GM19023 (cell line): ENCODE data around the gene KCNH8.

ENCODE experiments used
- ATAC-seq: cut with Tn5 transposase; IDR thresholded peaks from one replicate; pipeline ENCODE4 v1.9.1; 2021; ENCODE audit warnings: mild to moderate bottlenecking, moderate library complexity; ENCODE audit not compliant: unreplicated experiment

Gene KCNH8

DNA sequence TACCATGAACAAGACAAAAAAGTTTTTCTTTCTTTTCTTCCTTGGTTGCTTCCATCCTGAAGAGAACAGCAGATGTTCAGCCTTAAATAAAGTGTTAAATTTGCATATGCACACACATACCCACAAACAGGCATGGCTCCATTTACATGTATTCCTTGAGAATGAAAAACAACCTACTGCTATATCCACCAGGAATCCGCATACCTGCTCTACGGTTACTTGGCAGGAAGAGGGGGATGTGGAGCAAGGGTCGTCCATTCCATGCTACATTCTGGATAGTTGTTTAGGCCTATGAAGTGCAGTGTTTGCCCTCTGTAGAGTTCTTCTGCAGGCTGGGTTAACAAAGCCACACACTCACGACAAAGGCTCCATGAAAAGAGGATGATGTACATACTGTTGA, 322.8 kb downstream of the KCNH8 start:
- no peak for ATAC-seq

DNA sequence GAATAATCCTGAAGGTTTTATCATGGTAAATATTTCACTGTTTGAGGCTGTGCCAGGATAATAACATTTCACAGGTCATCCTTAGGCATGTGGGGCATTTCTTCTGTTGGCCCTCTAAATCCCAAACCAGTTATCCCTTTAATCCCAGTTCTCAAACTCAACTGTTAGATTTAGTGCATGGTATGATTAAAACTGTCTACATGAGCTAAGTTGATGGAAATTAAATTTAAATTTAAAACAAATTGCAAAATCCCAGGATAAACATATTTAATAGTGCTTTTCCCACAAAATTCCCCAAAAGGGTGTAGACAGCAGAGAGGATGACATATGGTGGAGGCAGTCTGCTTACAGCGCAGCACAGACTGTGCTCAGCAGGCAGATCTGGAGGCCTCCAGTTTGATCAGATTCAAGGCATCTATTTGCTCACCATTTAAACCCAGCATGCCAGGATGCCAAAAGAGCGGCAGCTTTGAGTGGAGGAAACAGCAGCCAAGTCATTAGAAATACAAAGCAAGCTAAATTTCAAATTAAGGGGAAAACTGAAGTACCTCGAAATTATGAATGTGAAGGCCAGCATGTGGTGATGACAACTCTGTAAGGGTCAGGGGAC, 325.8 kb downstream of the KCNH8 start:
- ATAC-seq: no peak

DNA sequence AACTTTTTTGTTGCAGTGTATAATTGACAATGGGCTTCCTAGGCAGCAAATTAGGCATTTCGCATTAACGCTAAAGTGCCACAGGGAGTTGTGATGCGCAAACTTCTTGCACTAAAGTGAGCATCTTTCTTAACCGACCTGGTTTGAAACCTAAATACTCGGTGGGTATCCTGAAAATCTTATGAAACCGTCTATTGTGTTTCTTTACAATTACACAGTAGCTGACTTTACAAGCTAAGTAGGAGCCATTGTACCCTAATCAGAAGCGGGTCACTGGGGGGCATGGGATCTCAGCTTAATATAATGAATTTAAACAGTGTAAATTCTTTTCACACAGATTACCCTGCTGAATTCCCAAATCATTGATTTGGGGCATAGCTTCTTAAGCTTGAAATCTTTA, 328.0 kb downstream of the KCNH8 start:
- ATAC-seq: no peak

DNA sequence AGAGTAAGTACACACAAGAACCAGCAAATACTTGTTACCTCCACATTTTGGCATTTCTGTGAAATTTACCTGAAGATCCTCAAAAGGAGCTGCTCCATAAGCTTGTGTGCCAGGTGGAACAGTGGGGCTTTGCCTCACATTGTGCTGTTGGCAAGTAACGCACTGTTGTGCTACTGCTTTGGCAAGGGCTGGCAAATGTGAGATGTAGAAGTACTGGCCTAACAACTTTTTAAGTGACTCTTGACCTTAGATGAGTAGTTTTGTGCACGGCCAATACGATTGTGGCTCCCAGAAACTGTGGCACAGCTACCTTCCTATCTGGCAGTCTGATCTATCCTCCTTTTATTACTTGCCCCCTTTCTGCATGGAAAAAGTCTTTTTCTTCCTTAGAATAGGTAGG, 337.0 kb downstream of the KCNH8 start:
- no peak for ATAC-seq

DNA sequence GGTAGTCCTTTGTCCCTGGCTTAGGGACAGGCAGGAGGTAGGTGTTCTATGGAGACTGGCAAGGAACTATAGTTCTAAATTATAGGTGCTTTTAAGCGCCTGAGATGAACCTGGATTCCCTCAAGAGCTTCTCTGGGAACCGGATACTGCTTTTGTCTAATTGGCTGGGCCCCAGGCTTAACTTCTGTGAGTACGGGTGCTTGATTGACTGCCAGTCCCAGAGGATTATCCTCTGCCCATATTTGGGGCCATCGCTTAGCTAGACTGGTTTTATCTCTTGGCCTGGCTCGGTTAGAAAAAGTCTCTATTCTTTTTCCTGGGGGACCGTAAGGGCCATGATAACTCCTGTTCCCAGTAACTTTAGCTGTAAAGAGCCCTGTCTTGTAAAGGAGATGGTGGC, 339.1 kb downstream of the KCNH8 start:
- ATAC-seq: no peak

DNA sequence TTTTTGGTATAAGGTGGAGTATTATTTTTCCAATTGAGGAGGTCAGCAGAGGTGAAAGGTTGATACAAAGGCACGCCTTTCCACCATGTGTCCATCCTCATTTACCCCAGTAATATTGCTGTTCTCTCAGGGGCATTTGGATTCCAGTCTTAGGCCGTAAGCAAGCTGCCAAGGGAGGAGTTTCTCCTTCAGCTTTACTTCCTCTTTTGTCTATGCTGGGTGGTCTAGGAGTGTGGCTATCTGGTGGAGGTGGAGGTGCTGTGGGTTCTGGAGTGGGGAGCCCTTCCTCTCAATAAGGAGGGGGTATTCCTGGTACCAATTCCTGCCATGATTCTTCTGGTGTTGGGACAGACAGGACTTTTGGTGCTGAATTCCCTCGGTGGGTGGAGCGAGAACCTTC, 340.6 kb downstream of the KCNH8 start:
- no peak for ATAC-seq

DNA sequence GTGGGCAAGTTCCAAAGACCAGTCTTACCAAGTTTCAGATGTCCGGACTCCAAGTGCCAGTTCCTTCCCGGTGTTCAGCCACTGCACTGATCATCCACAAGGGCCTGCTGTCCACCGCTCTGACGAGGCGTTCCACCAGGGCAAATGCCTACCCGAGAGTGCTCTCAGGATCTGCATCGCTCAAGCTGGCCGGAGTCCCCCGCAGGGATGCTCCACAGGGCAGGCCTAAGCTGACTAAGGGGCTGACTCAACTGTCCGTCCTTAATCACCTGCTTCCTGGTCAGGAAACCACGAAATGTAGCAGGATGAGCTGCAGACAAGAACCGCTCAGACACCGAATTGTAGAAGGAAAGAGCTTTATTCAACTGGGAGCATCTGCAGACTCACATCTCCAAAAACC, 341.6 kb downstream of the KCNH8 start:
- no peak for ATAC-seq

DNA sequence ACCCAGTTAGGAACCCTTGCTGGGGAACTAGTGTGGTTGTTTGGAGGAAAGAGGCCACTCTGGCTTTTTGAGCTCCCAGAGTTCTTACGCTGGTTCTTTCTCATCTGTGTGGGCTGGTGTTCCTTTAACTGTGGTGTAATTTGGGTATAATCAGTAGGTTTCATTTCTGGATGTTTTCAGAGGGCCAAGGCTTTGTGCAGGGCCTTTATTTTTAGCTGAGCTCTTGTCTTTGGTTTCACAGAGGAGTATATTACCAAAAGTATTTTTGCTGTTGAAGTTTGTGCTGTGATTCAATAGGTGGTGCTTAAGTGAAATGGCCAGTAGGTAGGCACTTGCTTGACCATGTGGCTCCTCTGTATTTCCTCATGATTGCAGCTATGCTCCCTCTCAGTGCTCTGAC, 357.9 kb downstream of the KCNH8 start:
- no peak for ATAC-seq

DNA sequence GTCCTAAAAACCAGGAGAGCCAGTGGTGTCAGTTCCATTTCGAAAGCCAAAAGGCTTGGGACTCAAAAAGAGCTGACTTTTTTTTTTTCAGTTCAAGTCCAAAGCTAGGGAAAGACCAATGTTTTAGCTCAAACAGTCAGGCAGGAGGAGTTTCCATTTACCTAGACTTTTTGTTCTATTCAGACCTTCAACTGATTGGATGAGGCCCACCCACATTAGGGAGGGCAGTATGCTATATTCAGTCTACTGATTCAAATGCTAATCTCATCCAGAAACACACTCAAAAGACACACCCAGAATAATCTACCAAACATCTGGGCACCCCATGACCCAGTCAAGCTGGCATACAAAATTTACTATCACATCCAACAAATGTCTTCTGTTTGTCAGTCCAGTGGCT, 374.0 kb downstream of the KCNH8 start:
- no peak for ATAC-seq

DNA sequence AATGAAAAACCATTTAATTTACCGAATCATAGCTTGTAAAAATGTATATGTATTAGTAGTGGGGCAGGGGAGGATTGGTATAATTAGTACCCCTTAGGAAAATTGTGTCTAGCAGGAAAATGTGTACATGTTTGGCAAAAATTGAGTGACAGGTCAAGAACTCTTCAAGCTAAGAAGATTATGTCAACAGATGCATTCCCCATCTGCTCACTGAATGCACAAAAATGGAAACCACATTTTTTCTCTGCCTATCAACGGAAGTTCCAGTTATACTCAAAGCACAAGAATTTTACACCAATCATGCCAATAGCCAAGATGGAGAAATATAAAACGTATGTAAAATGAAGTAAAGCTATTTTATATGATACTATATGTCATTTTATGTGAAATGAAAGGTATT, 377.8 kb downstream of the KCNH8 start:
- ATAC-seq: no peak

DNA sequence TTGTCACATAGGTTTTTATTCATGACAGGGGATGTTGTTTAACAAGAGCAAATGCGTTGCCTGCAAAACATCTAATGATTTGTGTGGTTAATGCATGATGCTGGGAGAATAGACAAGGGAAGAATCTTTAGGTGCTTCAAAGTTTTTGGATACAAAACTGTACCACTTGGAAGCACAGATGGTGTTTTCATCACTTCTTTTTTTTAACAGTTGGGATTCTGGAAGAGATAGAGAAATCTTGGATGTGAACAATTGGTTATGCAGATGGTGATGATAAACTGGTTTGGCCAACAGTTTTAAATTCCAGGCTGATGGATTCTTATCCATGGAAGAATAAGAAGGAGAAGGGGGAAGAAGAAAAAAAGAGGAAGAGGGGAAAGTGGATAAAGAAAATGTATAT, 379.4 kb downstream of the KCNH8 start:
- no peak for ATAC-seq

DNA sequence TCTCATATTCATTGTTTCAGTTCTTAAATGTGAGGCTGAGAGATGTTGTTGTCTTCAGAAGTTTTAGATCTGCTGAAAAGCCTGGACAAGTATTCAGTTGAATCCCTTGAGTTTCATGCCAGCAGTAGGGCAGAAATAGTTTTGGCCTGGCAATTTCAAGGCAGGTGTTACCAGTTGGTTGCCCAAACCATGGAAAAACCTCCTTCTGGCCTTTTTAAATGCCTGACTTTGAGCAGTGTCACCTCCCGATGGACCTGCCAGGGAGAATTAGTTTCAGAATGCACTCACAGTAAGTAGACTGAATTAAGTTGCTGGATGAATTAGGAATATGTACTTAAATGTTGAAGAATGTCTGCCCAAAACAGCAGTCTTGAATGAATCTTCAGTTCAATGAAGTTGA, 383.1 kb downstream of the KCNH8 start:
- ATAC-seq: no peak

DNA sequence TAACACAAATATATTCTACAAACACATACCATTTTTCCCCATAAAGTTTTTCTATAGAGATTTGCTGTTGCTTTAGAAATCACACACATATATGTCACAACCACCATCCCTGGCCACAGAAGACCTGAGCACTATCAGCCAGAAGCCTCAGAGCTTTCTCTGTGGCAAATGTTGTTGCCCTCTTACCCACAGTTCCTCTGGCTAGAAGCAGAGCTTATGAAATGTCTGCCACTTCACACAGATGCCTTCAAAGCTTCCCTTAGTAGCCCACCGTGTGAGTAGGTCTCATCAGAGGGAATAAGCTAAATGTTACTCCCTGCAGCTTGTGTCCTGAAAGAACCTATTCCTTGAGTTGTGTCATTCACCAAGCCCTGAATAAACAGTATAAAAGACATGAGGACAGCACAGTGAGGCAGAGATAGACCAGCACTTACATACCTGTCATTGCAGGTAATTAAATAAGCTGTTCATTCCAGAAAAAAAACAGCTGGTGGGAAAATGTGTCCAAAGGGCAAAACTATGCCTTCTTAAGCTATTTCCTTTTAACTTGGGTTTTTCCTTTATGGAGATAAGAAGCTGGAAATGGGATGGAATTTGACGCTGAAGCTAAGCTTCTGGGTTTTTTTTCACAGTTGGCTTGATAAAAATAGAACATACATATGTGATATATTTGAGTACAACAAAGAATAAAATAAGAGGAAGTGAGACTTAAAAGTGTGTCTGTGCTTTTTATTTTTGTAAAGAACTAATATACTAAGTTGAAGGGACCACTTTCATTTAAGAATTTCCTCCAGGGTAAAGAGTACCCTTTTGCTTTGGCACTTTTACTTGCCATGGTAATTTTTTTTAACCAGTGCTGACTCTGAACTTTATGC, 391.4 kb downstream of the KCNH8 start:
- peak; percentile 49 for ATAC-seq

DNA sequence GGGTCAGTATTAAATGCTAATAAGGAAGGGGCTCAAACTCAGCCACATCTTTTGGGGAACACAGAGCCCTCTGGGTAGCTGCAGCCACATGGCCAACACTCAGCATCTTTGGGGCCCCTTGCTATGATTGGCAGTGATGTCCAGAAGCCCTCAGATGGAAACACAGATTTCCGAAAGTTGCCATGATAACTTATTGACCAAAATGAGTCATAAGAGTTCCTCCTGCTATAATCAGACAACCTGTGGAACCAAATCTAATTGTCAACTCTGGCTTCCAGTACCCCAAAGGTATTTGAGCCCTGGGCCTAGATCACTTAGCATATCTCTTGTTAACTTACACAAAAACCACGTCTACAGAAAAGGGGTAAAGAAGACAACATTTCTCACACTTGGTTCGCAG, 392.2 kb downstream of the KCNH8 start:
- ATAC-seq: peak; percentile 36

DNA sequence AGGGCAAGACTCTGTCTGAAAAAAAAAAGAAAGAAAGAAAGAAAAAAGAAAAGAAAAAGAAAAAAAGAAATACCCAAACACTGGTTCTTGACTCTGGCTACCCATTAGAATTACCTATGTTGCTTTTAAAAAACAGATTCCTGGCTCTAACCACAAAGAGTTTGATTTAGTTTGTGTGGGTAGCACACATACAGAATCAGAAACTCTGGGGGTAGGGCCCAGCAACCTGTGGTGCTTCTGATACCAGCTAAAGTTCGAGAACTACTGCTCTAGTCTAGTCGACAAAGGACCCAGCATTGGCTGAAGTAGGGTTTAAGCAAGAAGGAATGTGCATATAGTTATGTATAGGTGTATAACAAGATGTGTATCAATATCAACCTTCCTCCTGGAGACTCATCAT, 393.0 kb downstream of the KCNH8 start:
- ATAC-seq: no peak

DNA sequence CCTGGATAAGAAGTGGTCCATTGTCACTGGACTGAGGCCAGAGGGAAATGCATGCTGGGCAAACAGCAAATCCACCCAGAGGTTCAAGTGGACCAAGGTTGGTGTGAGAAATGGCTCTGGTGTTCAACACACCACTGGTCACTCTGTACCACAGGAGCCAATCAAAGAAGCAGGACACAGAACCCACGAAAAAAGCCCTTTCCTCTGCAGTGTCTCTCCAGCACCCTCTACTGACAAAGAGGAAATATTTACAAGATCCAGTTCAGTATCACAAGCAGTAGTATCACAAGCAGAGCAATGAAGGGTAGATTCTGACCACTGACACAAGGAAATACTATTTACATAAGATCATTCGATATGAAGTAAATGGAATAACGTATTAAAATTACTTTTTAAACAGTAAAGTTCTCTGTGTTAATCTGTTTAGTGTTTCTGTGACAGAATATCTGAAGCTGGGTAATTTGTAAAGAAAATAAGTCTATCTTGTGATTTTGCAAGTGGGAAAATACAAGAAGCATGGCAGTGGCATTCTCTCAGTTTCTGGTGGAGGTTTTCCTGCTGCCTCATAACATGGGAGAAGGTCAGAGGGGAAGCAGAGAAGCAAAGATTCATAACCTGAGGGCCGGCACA, 395.0 kb downstream of the KCNH8 start:
- peak; percentile 52 for ATAC-seq

DNA sequence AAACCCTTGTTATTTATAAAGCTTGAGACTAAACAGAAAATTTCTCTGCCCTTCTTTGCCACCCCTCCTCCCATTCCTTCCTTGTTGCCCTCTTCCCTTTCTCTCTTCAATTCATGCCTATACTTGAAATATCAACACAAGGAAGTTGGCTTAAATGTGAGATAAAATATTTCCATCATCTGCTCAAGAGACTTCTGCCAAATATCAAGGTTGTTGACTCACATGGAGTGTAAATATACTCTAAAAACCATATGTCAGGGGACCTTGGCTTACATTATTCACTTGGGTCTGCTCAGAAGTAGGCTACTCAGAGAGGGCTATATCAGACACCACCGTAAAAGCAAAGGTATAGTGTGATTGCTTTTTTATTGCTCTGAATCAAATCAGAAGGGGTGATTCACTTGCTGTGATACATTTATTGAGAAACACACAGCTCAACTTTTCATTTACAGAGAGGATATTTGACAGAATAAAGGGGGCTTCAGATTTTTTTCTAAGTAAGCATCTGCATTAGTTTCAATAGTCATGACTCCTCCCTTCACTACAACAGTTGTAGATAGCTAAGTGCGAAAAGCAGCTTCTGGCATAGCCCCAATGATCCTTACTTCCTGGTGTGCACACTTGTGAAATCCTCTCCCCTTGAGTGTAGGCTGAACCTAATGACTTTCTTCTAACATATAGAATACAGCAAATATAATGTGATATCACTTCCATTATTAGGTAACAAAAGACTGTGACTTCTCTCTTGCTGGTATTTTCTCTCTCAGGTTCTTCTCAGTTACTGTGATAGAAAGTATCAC, 399.6 kb downstream of the KCNH8 start:
- ATAC-seq: no peak

DNA sequence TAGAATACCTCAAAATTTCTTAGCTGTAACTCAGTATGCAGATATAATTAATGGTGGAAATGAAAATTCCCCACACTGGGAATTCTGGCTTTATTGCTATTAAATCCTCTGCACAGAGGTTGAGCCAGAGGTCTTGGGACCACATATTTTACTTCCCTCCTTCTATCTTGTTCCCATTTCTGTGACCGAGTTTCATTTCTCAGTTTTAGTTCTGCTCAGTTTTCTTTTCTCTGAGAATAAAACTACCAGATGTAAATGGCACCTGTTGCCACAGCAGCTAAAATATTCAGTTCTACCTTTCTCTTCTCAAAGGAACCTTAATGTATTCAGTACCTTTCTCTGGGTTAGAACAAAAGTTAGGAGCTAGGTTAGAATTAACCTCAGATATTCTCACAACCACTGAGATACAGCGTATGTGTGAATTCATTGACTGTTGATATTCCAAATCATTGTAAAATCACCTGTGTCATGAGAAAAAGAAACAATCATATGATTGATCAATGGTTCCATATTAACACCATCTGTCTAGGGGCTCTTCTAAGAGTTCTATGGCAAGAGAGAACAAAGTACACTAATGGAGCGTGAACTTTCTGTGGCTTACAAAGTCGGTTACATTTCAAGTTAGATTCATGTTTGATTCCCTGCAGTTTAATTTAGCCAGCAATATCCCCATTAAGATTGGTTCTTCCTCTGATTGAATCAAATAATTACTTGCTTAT, 411.6 kb downstream of the KCNH8 start:
- ATAC-seq: peak; percentile 93

DNA sequence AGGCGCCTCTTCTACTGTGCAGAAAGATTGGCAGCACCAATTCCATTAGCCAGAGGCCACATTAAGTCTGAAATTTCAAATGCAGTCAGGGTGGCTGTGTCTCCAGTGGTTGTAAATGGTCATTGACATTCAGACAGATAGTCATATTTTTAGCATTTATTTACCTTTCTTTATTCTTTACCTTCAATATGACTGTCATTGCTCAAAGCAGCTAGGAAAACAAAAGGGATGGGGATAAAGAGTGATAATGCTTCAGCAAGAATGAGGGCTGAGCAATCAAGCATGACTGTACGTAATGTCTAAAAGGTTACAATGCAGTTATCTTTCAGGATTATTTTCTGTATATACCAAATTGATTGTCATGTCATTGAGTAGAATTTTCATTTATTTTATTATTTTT, 425.3 kb downstream of the KCNH8 start:
- no peak for ATAC-seq

DNA sequence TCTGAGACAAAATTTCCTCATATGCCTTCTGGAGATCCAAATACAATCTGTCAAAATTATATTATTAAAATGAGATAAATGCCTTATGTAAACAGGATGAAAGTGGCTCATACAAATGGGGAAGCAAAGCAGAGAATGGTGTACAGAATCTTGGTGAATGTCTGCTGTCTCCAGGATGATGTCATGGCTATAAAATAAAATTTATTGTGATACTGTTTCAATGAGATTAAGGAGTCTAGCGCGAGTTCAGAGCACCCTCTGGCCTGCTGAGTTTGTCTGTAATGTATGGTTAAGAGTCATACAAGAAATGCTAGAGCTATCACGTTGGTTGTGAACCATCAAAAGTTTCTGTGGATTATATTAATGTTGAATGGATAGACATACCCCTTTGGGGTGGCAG, 426.0 kb downstream of the KCNH8 start:
- no peak for ATAC-seq

DNA sequence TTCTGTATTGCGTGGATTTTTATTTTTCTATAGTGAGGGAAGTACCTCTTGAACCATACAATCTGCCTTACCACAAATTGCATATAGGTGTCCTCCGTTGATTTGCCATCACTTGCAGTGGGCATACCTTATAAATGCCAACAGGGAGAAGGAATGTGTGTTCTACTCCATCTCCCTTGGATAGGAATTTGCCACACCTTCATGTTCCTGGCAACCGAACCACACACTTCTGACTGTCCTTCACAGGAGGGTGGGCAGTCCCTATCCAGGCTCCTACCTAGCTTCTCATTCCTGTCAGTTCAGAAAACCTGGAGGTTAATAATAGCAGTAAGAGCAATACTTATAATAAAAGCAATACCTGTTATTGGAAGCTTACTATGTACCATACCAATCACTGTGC, 428.0 kb downstream of the KCNH8 start:
- no peak for ATAC-seq
